K562 (cell line): ENCODE results near the gene LPAR5. TPM values are rescaled to one million over a fixed set of nuclear protein-coding genes. Genes with fewer than 3 reads are reported as not detected.

Experiments
- KAT8 ChIP-seq: fragments of 450-650 bp; IDR thresholded peaks from 2 replicates; pipeline ENCODE4 v1.6.1; 2016; ENCODE audit warnings: low read depth, mild to moderate bottlenecking
- RAD21 ChIP-seq, 2 experiments: fragments of 250-450 bp in 1 of 2; fragments of 450-650 bp in 1 of 2; sonication (Bioruptor Pico) in 1 of 2; formaldehyde crosslinking in 1 of 2; IDR thresholded peaks in 1 of 2; conservative IDR thresholded peaks in 1 of 2; 2 replicates each; pipeline versions ENCODE4 v1.4.0 to v1.8.0; 2020 to 2022; ENCODE audit warnings: mild to moderate bottlenecking in 2 of 2, moderate library complexity in 1 of 2
- SREBF1 ChIP-seq: fragments of 150-350 bp; IDR thresholded peaks from 2 replicates; pipeline ENCODE4 v1.6.1; 2014; ENCODE audit warnings: antibody characterized with exemption, low read depth, low read length, borderline replicate concordance
- polyA plus RNA-seq, 8 experiments: library from polyadenylated mRNA; depleted of rRNA in 4 of 8; stranded (reverse) in 5 of 8; unstranded in 3 of 8; fragments of >200 nt; fragmentation: Nextera tagmentation in 2 of 8; fragmentation: Illumina TruSeq in 1 of 8; extraction: Ambion mirVana in 2 of 8; extraction: Trizol in 1 of 8; gene quantifications; 2 replicates each; pipeline versions ENCODE4 v1.2.1 to v1.2.3, GENCODE V29; 2011 to 2014; ENCODE audit warnings: inconsistent platforms in 1 of 8, missing spikeins in 1 of 8
- total RNA-seq, 7 experiments: library from RNA; depleted of rRNA in 6 of 7; stranded (reverse); fragments of >200 nt in 6 of 7; fragmentation: Illumina TruSeq in 2 of 7; extraction: Trizol in 2 of 7; gene quantifications; 2 replicates each; pipeline versions ENCODE4 v1.2.1 to v1.2.3, GENCODE V29; 2011 to 2021; ENCODE audit warnings: low replicate concordance in 1 of 7
- TF ChIP-seq, protein P1 (sequence below): fragments of 250-450 bp; sonication (Bioruptor Pico); IDR thresholded peaks from 2 replicates; pipeline ENCODE4 v1.8.0; 2022; ENCODE audit warnings: moderate library complexity, mild to moderate bottlenecking, inconsistent platforms
- TF ChIP-seq, protein P2 (sequence below), 2 experiments: IDR thresholded peaks; 2 replicates each; pipeline ENCODE4 v1.6.1; 2012; ENCODE audit warnings: improper control_type of control experiment in 2 of 2, low read depth in 2 of 2, low read length in 2 of 2, borderline replicate concordance in 1 of 2
- TF ChIP-seq, protein P3 (sequence below): fragments of 250-450 bp; sonication (Bioruptor Pico); IDR thresholded peaks from 2 replicates; pipeline ENCODE4 v1.4.0; 2020; ENCODE audit warnings: mild to moderate bottlenecking

LPAR5 gene
- total and polyA plus RNA-seq, 9 of the 15 experiments (the other 6 are each of a cell fraction or from before 2014, with no cell fraction given) = 1.3 to 11.7 (median 3.6) TPM

- TF ChIP-seq SREBF1 (no peak), KAT8 (no peak), RAD21 (CRISPR knock-in tag; conservative IDR thresholded peaks at IDR 0.05 in 1 of 2, IDR thresholded peaks at IDR 0.05 in 1 of 2) (peak; percentile 37 to 57; a peak in 3 of 4 replicates)
- TF ChIP-seq, protein P1, sequence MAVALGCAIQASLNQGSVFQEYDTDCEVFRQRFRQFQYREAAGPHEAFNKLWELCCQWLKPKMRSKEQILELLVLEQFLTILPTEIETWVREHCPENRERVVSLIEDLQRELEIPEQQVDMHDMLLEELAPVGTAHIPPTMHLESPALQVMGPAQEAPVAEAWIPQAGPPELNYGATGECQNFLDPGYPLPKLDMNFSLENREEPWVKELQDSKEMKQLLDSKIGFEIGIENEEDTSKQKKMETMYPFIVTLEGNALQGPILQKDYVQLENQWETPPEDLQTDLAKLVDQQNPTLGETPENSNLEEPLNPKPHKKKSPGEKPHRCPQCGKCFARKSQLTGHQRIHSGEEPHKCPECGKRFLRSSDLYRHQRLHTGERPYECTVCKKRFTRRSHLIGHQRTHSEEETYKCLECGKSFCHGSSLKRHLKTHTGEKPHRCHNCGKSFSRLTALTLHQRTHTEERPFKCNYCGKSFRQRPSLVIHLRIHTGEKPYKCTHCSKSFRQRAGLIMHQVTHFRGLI (CRISPR knock-in tag) = no peak
- TF ChIP-seq, protein P2, sequence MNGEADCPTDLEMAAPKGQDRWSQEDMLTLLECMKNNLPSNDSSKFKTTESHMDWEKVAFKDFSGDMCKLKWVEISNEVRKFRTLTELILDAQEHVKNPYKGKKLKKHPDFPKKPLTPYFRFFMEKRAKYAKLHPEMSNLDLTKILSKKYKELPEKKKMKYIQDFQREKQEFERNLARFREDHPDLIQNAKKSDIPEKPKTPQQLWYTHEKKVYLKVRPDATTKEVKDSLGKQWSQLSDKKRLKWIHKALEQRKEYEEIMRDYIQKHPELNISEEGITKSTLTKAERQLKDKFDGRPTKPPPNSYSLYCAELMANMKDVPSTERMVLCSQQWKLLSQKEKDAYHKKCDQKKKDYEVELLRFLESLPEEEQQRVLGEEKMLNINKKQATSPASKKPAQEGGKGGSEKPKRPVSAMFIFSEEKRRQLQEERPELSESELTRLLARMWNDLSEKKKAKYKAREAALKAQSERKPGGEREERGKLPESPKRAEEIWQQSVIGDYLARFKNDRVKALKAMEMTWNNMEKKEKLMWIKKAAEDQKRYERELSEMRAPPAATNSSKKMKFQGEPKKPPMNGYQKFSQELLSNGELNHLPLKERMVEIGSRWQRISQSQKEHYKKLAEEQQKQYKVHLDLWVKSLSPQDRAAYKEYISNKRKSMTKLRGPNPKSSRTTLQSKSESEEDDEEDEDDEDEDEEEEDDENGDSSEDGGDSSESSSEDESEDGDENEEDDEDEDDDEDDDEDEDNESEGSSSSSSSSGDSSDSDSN (IDR thresholded peaks at IDR 0.05; ENCODE audit: borderline replicate concordance in 1 of 2, low read depth in 2 of 2, low read length in 2 of 2) = no peak
- TF ChIP-seq, protein P3, sequence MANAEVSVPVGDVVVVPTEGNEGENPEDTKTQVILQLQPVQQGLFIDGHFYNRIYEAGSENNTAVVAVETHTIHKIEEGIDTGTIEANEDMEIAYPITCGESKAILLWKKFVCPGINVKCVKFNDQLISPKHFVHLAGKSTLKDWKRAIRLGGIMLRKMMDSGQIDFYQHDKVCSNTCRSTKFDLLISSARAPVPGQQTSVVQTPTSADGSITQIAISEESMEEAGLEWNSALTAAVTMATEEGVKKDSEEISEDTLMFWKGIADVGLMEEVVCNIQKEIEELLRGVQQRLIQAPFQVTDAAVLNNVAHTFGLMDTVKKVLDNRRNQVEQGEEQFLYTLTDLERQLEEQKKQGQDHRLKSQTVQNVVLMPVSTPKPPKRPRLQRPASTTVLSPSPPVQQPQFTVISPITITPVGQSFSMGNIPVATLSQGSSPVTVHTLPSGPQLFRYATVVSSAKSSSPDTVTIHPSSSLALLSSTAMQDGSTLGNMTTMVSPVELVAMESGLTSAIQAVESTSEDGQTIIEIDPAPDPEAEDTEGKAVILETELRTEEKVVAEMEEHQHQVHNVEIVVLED (CRISPR knock-in tag) = no peak
- TF ChIP-seq, all 486 proteins: peak for 4
Observed at GRCh38 chr12:6684609-6685008, 48.9 kb upstream of the LPAR5 start (continued).
